Measurements from ENCODE around the gene NPIPA3.

- TF ChIP-seq CTCF (IDR thresholded peaks at IDR 0.05; ENCODE audit: low read length) (no peak), EZH2 (IDR thresholded peaks at IDR 0.05; ENCODE audit: borderline replicate concordance, low read length) (no peak)
Measured at GRCh38 chr16:14682121-14682520, 21.1 kb upstream of the NPIPA3 start.

Data from OCI-LY1 (cell line).